HCT116 (cell line): ENCODE data around the gene BCAR3. TPM values are rescaled to one million over a fixed set of nuclear protein-coding genes. Genes with fewer than 3 reads are reported as not detected.

Source experiments
- ATAC-seq: fragments of 200-7000 bp; cut with Tn5 transposase; 2 replicates; pipeline ENCODE4 v1.9.1; 2020; ENCODE audit warnings: mild to moderate bottlenecking, moderate library complexity
- BruUV-seq: library from RNA; stranded (reverse); fragments of 400-500 nt; replicated peaks from 2 replicates; lab custom pipeline; 2021; lab: Mats Ljungman, UMichigan
- CTCF ChIA-PET: fragments of 300-600 bp; sonication (Branson Sonifier 250); formaldehyde crosslinking; loops from one replicate; lab custom pipeline; 2021; ENCODE audit warnings: antibody characterized with exemption; lab: Charles Lee
- POLR2A ChIA-PET: fragments of 300-600, 350-600 bp; sonication (Branson Sonifier 250); formaldehyde crosslinking; loops from one replicate; lab custom pipeline; 2021; ENCODE audit warnings: antibody characterized with exemption; lab: Charles Lee
- RAD21 ChIA-PET, 2 experiments: fragments of 300-600 bp; sonication (Branson Sonifier 250); formaldehyde crosslinking; loops; one replicate each; lab custom pipeline; 2023; ENCODE audit warnings: low total read pairs in 2 of 2; ENCODE audit not compliant: uncharacterized antibody in 2 of 2, unreplicated experiment in 2 of 2, low non-redundant PET in 1 of 2; lab: Charles Lee
- DNase-seq: peaks from one replicate; pipeline ENCODE4 v3.0.0-alpha.2; 2010; ENCODE audit warnings: low read depth, low spot score
- H2AFZ ChIP-seq: fragments of 200-600 bp; shearing (Covaris generic), sonication (generic); 2 replicates; pipeline ENCODE4 v1.6.1; 2017; ENCODE audit warnings: low read depth, mixed run types, mixed read lengths, antibody characterized with exemption, low read length; ENCODE audit not compliant: poor library complexity, severe bottlenecking
- H3K27ac ChIP-seq: 2 replicates; pipeline ENCODE4 v1.5.1; 2012; ENCODE audit warnings: low read depth, low read length
- H3K27me3 ChIP-seq: fragments of 200-600 bp; sonication (generic); 2 replicates; pipeline ENCODE4 v1.6.1; 2016; ENCODE audit warnings: mixed run types, low read length, mixed read lengths; ENCODE audit not compliant: insufficient read depth
- H3K36me3 ChIP-seq, 2 experiments: fragments of 200-500 bp in 1 of 2; fragments of 200-600 bp in 1 of 2; sonication (Bioruptor generic) in 1 of 2; sonication (generic) in 1 of 2; 2 replicates each; pipeline versions ENCODE4 v1.5.1 to v1.6.1; 2014 to 2016; ENCODE audit warnings: low read length in 2 of 2, inconsistent platforms in 1 of 2, mixed read lengths in 1 of 2, mixed run types in 1 of 2; ENCODE audit not compliant: insufficient read depth in 2 of 2, control insufficient read depth in 1 of 2
- H3K4me1 ChIP-seq, 2 experiments: fragments of 200-600 bp in 1 of 2; sonication (generic) in 1 of 2; 2 replicates each; pipeline versions ENCODE4 v1.5.1 to v1.6.1; 2012 to 2017; ENCODE audit warnings: low read length in 2 of 2, inconsistent platforms in 1 of 2, mild to moderate bottlenecking in 1 of 2, mixed read lengths in 1 of 2, mixed run types in 1 of 2, moderate library complexity in 1 of 2; ENCODE audit not compliant: insufficient read depth in 2 of 2, control insufficient read depth in 1 of 2
- H3K4me2 ChIP-seq: fragments of 200-600 bp; sonication (generic); 2 replicates; pipeline ENCODE4 v1.6.1; 2017; ENCODE audit warnings: mixed run types, low read length, mixed read lengths
- H3K4me3 ChIP-seq, 2 experiments: fragments of 200-600 bp in 1 of 2; sonication (generic) in 1 of 2; replicated peaks in 1 of 2; 2 replicates each; pipeline ENCODE4 v1.5.1; 2011 to 2016; ENCODE audit warnings: low read length in 2 of 2, control low read depth in 1 of 2, low read depth in 1 of 2, mild to moderate bottlenecking in 1 of 2, mixed read lengths in 1 of 2, mixed run types in 1 of 2
- H3K79me2 ChIP-seq: fragments of 200-600 bp; sonication (generic); 2 replicates; pipeline ENCODE4 v1.6.1; 2017; ENCODE audit warnings: mild to moderate bottlenecking, mixed run types, low read length, moderate library complexity, mixed read lengths; ENCODE audit not compliant: insufficient read depth
- H3K9ac ChIP-seq: fragments of 200-600 bp; sonication (generic); 2 replicates; pipeline ENCODE4 v1.6.1; 2016; ENCODE audit warnings: low read length, mixed read lengths
- H3K9me2 ChIP-seq: fragments of 200-600 bp; sonication (generic), shearing (Covaris generic); 2 replicates; pipeline ENCODE4 v1.6.1; 2017; ENCODE audit warnings: mixed run types, mild to moderate bottlenecking, moderate library complexity; ENCODE audit not compliant: insufficient read depth
- H3K9me3 ChIP-seq, 2 experiments: fragments of 200-500 bp in 1 of 2; fragments of 200-600 bp in 1 of 2; sonication (Bioruptor generic) in 1 of 2; sonication (generic) in 1 of 2; 2 replicates each; pipeline ENCODE4 v1.6.1; 2014 to 2017; ENCODE audit warnings: low read length in 2 of 2, mixed read lengths in 2 of 2, inconsistent platforms in 1 of 2, low read depth in 1 of 2, mild to moderate bottlenecking in 1 of 2, mixed run types in 1 of 2, moderate library complexity in 1 of 2; ENCODE audit not compliant: control insufficient read depth in 1 of 2, insufficient read depth in 1 of 2
- H4K20me1 ChIP-seq: fragments of 200-600 bp; sonication (generic), shearing (Covaris generic); 2 replicates; pipeline ENCODE4 v1.6.1; 2017; ENCODE audit warnings: mixed run types, mild to moderate bottlenecking, moderate library complexity; ENCODE audit not compliant: insufficient read depth
- POLR2AphosphoS5 ChIP-seq: IDR thresholded peaks from 2 replicates; pipeline ENCODE4 v1.6.1; 2011; ENCODE audit warnings: mild to moderate bottlenecking, low read depth, low read length, moderate library complexity
- SRF ChIP-seq: IDR thresholded peaks from 2 replicates; pipeline ENCODE4 v1.6.1; 2012; ENCODE audit warnings: low read depth
- intact Hi-C: fragments of 100-400 bp; cut with micrococcal nuclease; formaldehyde crosslinking; loops from 2 replicates; pipeline ENCODE4 v1.10.0; 2022
- total RNA-seq: library from RNA; stranded (reverse); gene quantifications from one replicate; pipeline ENCODE4 v1.2.1, GENCODE V29; 2021; ENCODE audit not compliant: unreplicated experiment
- TF ChIP-seq, protein P1 (sequence below), 3 experiments: fragments of 200-600 bp in 1 of 3; sonication (generic) in 1 of 3; IDR thresholded peaks in 2 of 3; conservative IDR thresholded peaks in 1 of 3; 2 replicates each; pipeline ENCODE4 v1.5.1; 2012 to 2017; ENCODE audit warnings: low read depth in 2 of 3, low read length in 2 of 3, antibody characterized with exemption in 1 of 3, borderline replicate concordance in 1 of 3, control low read depth in 1 of 3, mild to moderate bottlenecking in 1 of 3, mixed read lengths in 1 of 3, mixed run types in 1 of 3, moderate library complexity in 1 of 3; ENCODE audit not compliant: insufficient read depth in 1 of 3
- TF ChIP-seq, protein P2 (sequence below): IDR thresholded peaks from 2 replicates; pipeline ENCODE4 v1.6.1; 2011; ENCODE audit warnings: mild to moderate bottlenecking, low read length, moderate library complexity; ENCODE audit not compliant: insufficient replicate concordance; ENCODE audit errors: extremely low read depth

Gene BCAR3
- total RNA-seq, 1 experiment from 2014 or later: 24.5 TPM

DNA sequence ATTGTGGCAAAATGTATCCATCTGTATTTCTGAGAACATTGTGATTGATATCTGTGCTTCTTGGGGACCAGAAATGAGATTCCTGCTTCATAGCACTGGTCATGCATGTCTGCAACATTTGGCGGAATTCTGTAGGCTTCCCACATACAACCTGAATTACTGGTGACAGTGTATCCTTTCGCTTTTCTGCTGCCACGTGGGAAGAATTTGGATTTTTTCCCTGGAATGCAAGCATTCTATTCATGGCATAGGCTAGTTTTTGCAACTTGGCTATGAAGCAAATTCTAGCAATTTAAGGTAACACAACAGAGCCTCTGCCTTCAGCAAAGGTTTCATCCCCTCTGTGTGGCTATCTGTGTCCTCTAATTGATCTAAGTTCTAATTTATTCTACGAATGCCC is 85.9 kb downstream of the BCAR3 start:
- no peaks in the 10 kb centered on the region for H3K9me2 ChIP-seq
- ChIA-PET CTCF (no interaction called here), RAD21 (no interaction called here), POLR2A (no interaction called here)
- H3K27me3 ChIP-seq: no peaks in the 10 kb centered on the region
- H3K27ac ChIP-seq: no peak overlapping the region
- no TSS peak for BruUV-seq
- DNase-seq (no peak), ATAC-seq (no peak)
- H3K4me3 ChIP-seq: no peak overlapping the region
- no peak overlapping the region for H2AFZ ChIP-seq
- peaks cover 96% of the 10 kb centered on the region for H3K79me2 ChIP-seq
- intact Hi-C loops: no loop called here
- H3K4me2 ChIP-seq: no peak overlapping the region
- no peaks in the 10 kb centered on the region for H3K9me3 ChIP-seq
- TF ChIP-seq, protein P1, sequence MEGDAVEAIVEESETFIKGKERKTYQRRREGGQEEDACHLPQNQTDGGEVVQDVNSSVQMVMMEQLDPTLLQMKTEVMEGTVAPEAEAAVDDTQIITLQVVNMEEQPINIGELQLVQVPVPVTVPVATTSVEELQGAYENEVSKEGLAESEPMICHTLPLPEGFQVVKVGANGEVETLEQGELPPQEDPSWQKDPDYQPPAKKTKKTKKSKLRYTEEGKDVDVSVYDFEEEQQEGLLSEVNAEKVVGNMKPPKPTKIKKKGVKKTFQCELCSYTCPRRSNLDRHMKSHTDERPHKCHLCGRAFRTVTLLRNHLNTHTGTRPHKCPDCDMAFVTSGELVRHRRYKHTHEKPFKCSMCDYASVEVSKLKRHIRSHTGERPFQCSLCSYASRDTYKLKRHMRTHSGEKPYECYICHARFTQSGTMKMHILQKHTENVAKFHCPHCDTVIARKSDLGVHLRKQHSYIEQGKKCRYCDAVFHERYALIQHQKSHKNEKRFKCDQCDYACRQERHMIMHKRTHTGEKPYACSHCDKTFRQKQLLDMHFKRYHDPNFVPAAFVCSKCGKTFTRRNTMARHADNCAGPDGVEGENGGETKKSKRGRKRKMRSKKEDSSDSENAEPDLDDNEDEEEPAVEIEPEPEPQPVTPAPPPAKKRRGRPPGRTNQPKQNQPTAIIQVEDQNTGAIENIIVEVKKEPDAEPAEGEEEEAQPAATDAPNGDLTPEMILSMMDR (IDR thresholded peaks at IDR 0.05 in 2 of 3, conservative IDR thresholded peaks at IDR 0.05 in 1 of 3; ENCODE audit: borderline replicate concordance in 1 of 3, insufficient read depth in 1 of 3, low read depth in 2 of 3, low read length in 2 of 3): no peak
- TF ChIP-seq, all 23 proteins: peak for 0
- H3K4me1 ChIP-seq: peaks cover 25 to 33% of the 10 kb centered on the region in 2 experiments
- peaks cover 0 to 9% of the 10 kb centered on the region in 2 experiments; a peak in 1 of 4 replicates for H3K36me3 ChIP-seq
- no peaks in the 10 kb centered on the region for H4K20me1 ChIP-seq
- H3K9ac ChIP-seq: no peak overlapping the region

DNA sequence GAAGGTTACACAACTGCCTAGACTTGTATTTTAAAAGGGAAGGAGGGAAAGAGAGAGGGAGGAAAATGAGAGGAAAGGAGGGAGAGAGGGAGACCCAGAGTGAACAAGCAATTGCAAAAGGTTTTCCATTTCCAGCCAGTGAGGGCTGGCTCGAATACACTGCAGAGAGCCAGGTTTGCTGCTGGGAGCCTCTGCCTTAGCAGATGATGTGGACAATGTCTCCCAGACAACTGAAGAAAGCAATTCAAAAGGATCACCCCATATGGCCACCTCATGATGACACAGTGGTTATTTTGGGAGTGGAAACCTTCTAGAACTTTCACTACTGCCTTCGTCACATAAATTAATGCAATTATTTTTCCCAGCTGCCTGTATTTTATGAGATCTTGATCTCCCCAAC is 86.4 kb downstream of the BCAR3 start:
- Histone ChIP-seq H3K36me3 (peaks cover 0 to 13% of the 10 kb centered on the region in 2 experiments; a peak in 1 of 4 replicates), H3K9me2 (no peaks in the 10 kb centered on the region), H3K9ac (no peak overlapping the region), H3K4me1 (peaks cover 25 to 33% of the 10 kb centered on the region in 2 experiments), H3K27ac (no peak overlapping the region), H3K27me3 (no peaks in the 10 kb centered on the region), H2AFZ (no peak overlapping the region), H3K4me3 (no peak overlapping the region), H3K79me2 (peaks cover 96% of the 10 kb centered on the region), H3K9me3 (no peaks in the 10 kb centered on the region), H3K4me2 (no peak overlapping the region), H4K20me1 (no peaks in the 10 kb centered on the region; the same call in 1 of the 2 replicates)
- ChIA-PET RAD21 (no interaction called here), CTCF (no interaction called here), POLR2A (no interaction called here)
- no TSS peak for BruUV-seq
- intact Hi-C loops: no loop called here
- ATAC-seq (no peak), DNase-seq (no peak)
- TF ChIP-seq, protein P1 (IDR thresholded peaks at IDR 0.05 in 2 of 3, conservative IDR thresholded peaks at IDR 0.05 in 1 of 3; ENCODE audit: borderline replicate concordance in 1 of 3, insufficient read depth in 1 of 3, low read depth in 2 of 3, low read length in 2 of 3): no peak
- no peak for TF ChIP-seq SRF
- TF ChIP-seq, protein P2, sequence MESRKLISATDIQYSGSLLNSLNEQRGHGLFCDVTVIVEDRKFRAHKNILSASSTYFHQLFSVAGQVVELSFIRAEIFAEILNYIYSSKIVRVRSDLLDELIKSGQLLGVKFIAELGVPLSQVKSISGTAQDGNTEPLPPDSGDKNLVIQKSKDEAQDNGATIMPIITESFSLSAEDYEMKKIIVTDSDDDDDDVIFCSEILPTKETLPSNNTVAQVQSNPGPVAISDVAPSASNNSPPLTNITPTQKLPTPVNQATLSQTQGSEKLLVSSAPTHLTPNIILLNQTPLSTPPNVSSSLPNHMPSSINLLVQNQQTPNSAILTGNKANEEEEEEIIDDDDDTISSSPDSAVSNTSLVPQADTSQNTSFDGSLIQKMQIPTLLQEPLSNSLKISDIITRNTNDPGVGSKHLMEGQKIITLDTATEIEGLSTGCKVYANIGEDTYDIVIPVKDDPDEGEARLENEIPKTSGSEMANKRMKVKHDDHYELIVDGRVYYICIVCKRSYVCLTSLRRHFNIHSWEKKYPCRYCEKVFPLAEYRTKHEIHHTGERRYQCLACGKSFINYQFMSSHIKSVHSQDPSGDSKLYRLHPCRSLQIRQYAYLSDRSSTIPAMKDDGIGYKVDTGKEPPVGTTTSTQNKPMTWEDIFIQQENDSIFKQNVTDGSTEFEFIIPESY: no peak
- no peak for TF ChIP-seq POLR2AphosphoS5
